ENCODE results near the gene COL3A1. TPM values are rescaled to one million over a fixed set of nuclear protein-coding genes. Genes with fewer than 3 reads are reported as not detected.

Gene COL3A1
- total RNA-seq, 2 donors from 2014 or later = 25.5 to 121 TPM

DNA sequence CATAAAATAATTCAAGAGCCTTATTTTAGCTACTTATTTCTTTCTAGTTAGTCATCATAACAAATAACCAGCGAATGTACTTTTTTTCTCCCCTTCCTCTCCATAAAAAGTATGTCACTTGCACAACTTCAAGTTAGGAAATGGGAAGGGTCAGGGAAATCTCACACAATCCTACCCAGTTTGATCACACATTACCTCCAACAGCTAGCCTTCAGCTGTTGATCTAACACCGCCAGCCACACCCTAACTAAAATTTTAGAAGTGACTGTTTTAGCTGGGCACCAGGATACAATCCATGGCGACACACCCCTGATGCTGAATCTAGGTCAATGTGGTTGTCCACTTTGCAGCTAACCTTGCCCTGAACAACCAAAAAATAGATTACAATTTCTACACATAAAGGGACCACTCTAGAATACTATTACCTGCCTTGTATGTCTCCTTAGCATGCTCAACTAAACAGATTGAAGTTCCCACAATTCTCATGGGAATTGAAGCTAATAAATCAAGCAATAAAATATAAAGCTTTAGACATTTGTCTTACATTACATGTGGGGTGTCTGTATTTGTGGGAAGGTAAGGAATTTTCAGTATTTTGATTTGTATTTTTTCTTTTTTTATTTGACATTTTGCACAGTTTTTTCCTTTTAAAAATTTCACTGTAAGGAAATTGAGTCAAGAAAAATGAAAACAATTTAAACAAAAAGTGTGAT is 7.3 kb upstream of the COL3A1 start:
- Histone ChIP-seq H3K4me3 (no peak overlapping the region), H3K9me3 (no peaks in the 10 kb centered on the region), H3K27me3 (replicated peaks; ENCODE audit: insufficient read depth) (no peaks in the 10 kb centered on the region), H3K27ac (no peak overlapping the region), H3K4me1 (replicated peaks) (no peaks in the 10 kb centered on the region), H3K36me3 (no peaks in the 10 kb centered on the region)
- WGBS = 88% methylated on average over 3 of the region's 3 CpGs
- TF ChIP-seq CTCF (IDR thresholded peaks at IDR 0.05) (no peak), POLR2A (IDR thresholded peaks at IDR 0.05) (no peak), POLR2AphosphoS5 (IDR thresholded peaks at IDR 0.05) (no peak)
- DNase-seq (ENCODE audit: low spot score) = no peak
- intact Hi-C loops (cut with DNase I) = no loop called here

DNA sequence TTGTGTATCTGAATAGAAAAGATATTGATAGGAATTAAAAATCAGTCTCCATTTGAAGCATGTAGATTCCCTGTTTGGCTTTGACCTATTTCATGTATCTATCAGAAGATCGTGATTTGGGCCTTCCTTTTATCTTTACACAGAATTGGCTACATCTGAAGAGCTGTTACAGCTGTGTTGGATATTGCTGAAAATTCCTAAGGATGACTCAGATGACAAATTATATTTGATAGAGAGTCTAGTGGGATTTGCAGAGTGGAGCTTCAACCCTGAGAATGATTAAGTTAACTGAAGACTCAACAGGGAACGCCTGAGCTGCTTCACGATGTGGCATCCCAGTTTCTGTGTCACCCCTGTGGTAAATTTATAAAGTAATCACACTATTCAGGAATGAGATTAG is 4.9 kb upstream of the COL3A1 start:
- no peaks in the 10 kb centered on the region for H3K9me3 ChIP-seq
- H3K27ac ChIP-seq = no peak overlapping the region
- no peaks in the 10 kb centered on the region for H3K4me1 ChIP-seq (replicated peaks)
- no peak for TF ChIP-seq POLR2AphosphoS5 (IDR thresholded peaks at IDR 0.05)
- no peak for TF ChIP-seq POLR2A (IDR thresholded peaks at IDR 0.05)
- TF ChIP-seq CTCF (IDR thresholded peaks at IDR 0.05) = no peak
- intact Hi-C loops (cut with DNase I) = no loop called here
- no peaks in the 10 kb centered on the region for H3K27me3 ChIP-seq (replicated peaks; ENCODE audit: insufficient read depth)
- 70% methylated on average over 3 of the region's 3 CpGs for WGBS
- H3K4me3 ChIP-seq = no peak overlapping the region
- no peaks in the 10 kb centered on the region for H3K36me3 ChIP-seq
- no peak for DNase-seq (ENCODE audit: low spot score)

DNA sequence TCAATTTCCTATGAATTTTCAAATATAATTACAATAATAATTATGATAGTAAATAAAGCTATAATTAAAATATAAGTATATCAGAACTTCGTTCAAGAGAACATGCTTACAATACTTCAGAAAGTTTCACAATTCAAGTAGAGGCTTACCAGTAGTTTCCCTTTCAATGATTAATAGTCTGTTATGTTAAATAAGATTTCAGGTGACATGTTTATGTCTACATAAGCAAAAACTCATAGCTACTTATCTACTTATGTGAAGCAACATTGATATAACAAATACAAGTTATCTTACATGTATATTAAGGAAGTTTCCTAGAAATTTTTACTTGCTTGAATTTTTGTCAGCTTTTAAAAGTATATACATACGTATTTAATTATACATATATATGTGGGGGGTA is 4.5 kb upstream of the COL3A1 start:
- Histone ChIP-seq H3K36me3 (no peaks in the 10 kb centered on the region), H3K4me1 (replicated peaks) (no peaks in the 10 kb centered on the region), H3K4me3 (no peak overlapping the region), H3K9me3 (no peaks in the 10 kb centered on the region), H3K27ac (no peak overlapping the region), H3K27me3 (replicated peaks; ENCODE audit: insufficient read depth) (no peaks in the 10 kb centered on the region)
- intact Hi-C loops (cut with DNase I) = loop anchor here (5.0 to 10.0 kb wide), 2 partner anchors 75 to 182 kb away; no protein-coding TSS in a partner anchor
- no peak for DNase-seq (ENCODE audit: low spot score)
- WGBS = 76% methylated on average over 2 of the region's 2 CpGs
- TF ChIP-seq POLR2AphosphoS5 (IDR thresholded peaks at IDR 0.05) (no peak), POLR2A (IDR thresholded peaks at IDR 0.05) (no peak), CTCF (IDR thresholded peaks at IDR 0.05) (no peak)

GRCh38 chr2:188970211-188970610 is 4.0 kb upstream of the COL3A1 start:
- no peak for TF ChIP-seq POLR2A (IDR thresholded peaks at IDR 0.05)
- no peak for TF ChIP-seq CTCF (IDR thresholded peaks at IDR 0.05)
- no peak for TF ChIP-seq POLR2AphosphoS5 (IDR thresholded peaks at IDR 0.05)

GRCh38 chr2:188971432-188971861 is 2.7 kb upstream of the COL3A1 start:
- WGBS = 83% methylated on average over 1 of the region's 1 CpG
- TF ChIP-seq POLR2A (IDR thresholded peaks at IDR 0.05) (no peak), POLR2AphosphoS5 (IDR thresholded peaks at IDR 0.05) (no peak), CTCF (IDR thresholded peaks at IDR 0.05) (no peak)
- Histone ChIP-seq H3K27me3 (replicated peaks; ENCODE audit: insufficient read depth) (no peaks in the 10 kb centered on the region), H3K4me1 (replicated peaks) (no peaks in the 10 kb centered on the region), H3K4me3 (no peak overlapping the region), H3K36me3 (no peaks in the 10 kb centered on the region), H3K9me3 (no peaks in the 10 kb centered on the region), H3K27ac (no peak overlapping the region)
- no peak for DNase-seq (ENCODE audit: low spot score)
- intact Hi-C loops (cut with DNase I) = loop anchor here (5.0 to 10.0 kb wide), 2 partner anchors 77 to 184 kb away; no protein-coding TSS in a partner anchor

More at GRCh38 chr2:188970211-188970610, 4.0 kb upstream of the COL3A1 start:
- H3K9me3 ChIP-seq = no peaks in the 10 kb centered on the region
- no peaks in the 10 kb centered on the region for H3K4me1 ChIP-seq (replicated peaks)
- DNase-seq (ENCODE audit: low spot score) = no peak
- H3K27ac ChIP-seq = no peak overlapping the region
- no peaks in the 10 kb centered on the region for H3K27me3 ChIP-seq (replicated peaks; ENCODE audit: insufficient read depth)
- intact Hi-C loops (cut with DNase I) = loop anchor here (5.0 to 10.0 kb wide), 2 partner anchors 75 to 183 kb away; no protein-coding TSS in a partner anchor
- H3K36me3 ChIP-seq = no peaks in the 10 kb centered on the region
- no peak overlapping the region for H3K4me3 ChIP-seq
- WGBS = 45% methylated on average over 1 of the region's 1 CpG
